GM12874 (cell line): ENCODE results near the gene ATP8A2.

Experiments used
- CTCF ChIP-seq: IDR thresholded peaks from 2 replicates; pipeline ENCODE4 v1.5.1; 2011; ENCODE audit warnings: low read depth, mild to moderate bottlenecking, control low read depth, low read length, moderate library complexity; ENCODE audit not compliant: insufficient read depth

ATP8A2 gene

DNA sequence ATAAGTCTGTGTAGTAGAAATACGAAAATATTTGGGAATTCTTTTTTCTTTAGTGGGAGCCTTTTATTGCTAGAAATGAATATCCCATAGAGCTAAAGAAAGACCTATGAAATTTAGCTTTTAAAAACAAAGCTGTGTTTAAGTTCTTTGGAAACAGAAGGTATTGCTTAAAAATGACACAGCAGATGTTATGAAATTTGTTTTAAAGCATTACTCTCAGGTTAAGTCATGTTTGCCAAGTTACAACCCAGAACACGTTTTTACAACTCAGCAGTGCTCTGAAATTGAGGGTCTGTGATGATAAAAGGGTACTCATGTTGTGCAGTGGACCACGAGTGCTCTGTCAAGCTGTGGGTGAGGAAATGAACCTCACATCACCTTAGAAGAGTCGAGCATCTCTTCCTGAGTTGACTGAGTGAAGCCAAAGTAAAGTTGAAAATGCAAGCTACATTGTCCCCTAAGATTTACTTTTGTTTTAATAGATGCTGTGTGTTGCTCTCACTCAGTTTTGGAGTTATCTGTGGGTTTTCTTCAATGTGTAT is 519.0 kb downstream of the ATP8A2 start:
- no peak for TF ChIP-seq CTCF

DNA sequence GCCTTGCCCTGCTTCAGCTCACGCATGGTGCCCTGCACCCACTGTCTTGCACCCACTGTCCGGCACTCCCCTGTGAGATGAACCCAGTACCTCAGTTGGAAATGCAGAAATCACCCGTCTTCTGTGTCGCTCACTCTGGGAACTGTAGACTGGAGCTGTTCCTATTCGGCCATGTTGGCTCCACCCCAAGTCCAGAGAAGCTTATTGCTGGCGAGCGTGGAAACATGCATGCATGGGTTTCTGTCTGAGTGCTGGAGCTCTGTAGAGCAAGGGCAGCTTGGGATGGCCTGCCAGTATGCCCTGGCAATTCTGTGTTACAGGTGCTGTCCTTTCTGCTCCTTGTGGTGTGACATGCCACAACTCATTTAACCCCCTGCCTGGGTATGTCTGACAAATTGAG is 527.2 kb downstream of the ATP8A2 start:
- no peak for TF ChIP-seq CTCF

GRCh38 chr13:25899464-25899863 is 527.7 kb downstream of the ATP8A2 start:
- no peak for TF ChIP-seq CTCF

GRCh38 chr13:25899952-25900351 is 528.2 kb downstream of the ATP8A2 start:
- TF ChIP-seq CTCF, result no peak

GRCh38 chr13:25901460-25902376 is 529.9 kb downstream of the ATP8A2 start:
- TF ChIP-seq CTCF, result no peak

- TF ChIP-seq CTCF, result no peak
These were observed 530.7 kb downstream of the ATP8A2 start for GRCh38 chr13:25902455-25902854.

DNA sequence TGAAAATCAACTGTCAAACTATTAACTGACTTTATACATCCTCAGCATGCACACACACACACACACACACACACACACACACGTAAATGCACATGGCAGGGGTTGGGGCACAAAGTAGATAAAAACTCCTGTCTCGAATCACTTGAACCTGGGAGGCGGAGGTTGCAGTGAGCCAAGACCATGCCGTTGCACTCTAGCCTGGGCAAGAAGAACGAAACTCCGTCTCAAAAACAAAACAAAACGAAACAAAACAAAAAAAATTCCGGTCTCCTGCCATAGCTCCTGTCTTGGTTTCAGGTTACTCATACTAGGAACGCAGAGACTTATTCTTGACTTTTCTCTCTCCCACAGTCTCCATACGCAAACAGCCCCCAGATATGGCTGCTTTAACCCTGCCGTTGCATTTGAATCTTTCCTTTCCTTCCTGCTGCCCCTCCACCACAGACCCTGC is 531.1 kb downstream of the ATP8A2 start:
- no peak for TF ChIP-seq CTCF
